DMS153 treated with DMSO at 0.1 percent for 48 hours (cell line): ENCODE results near the gene SCG2.

Source experiments
- DNase-seq: peaks from one replicate; lab custom pipeline; 2025; ENCODE audit not compliant: unreplicated experiment; lab: John Stamatoyannopoulos, UW

Gene SCG2, protein sequence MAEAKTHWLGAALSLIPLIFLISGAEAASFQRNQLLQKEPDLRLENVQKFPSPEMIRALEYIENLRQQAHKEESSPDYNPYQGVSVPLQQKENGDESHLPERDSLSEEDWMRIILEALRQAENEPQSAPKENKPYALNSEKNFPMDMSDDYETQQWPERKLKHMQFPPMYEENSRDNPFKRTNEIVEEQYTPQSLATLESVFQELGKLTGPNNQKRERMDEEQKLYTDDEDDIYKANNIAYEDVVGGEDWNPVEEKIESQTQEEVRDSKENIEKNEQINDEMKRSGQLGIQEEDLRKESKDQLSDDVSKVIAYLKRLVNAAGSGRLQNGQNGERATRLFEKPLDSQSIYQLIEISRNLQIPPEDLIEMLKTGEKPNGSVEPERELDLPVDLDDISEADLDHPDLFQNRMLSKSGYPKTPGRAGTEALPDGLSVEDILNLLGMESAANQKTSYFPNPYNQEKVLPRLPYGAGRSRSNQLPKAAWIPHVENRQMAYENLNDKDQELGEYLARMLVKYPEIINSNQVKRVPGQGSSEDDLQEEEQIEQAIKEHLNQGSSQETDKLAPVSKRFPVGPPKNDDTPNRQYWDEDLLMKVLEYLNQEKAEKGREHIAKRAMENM

DNA sequence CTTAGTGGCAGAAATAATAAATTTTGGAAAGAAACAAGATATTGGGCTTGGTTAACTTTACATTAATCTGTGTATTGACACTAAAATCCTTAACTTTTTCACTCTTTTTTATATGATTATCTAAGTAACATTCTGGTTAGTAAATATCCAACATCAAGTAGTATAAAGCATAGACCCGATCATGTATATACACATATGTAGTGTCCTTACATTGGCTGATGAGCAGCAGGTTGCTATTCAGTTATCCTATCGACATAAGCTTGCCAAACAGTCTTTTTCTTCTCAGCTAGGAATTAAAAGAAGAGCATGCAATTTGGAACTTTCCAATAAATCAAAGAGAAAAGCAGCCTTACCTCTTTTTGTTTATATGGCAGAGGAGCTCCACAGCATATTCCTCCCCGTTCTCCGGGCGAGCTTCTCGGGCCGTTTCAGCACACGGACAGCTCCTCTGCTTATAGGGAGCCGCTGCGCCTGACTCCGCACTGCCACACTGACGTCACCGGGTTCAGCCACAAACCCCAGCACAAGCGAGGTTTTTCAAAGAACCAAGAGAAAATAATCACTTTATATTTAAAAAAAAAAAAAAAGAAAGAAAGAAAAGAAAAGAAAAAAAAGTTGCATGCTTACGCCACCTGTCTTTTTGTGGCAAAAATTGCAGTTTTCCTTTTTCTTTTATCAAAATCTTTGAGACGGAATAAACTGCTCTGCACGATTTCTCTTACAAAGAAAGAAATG, at the start of gene SCG2:
Gene SCG2, minus strand, starts transcription at position 430 of the 735 bp plus-strand sequence. CDS start 3,079 bp downstream, outside the sequence.
- DNase-seq: peak; percentile 82

- no peak for DNase-seq
Measured at GRCh38 chr2:223649554-223650533, 47.7 kb upstream of the SCG2 start.

DNA sequence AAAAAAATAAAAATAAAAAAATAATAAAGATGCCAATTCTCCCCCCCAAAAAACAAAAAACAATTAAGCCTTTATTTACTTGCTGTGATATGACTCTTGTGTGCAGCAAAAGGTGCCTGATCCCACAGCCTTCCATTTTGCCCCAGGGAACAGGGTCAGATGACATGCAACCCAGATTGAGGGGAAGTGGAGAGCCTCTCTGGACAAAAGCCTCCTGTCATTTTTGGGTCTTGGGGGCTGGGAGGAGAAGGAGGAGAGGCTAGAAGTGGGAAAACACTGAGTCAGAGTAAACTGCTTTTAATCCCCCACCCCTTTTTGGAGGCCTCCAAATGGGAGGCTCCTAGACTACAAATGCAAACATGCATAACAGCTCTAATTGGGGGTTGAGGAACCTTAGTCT, 46.6 kb upstream of the SCG2 start:
- DNase-seq: no peak

DNA sequence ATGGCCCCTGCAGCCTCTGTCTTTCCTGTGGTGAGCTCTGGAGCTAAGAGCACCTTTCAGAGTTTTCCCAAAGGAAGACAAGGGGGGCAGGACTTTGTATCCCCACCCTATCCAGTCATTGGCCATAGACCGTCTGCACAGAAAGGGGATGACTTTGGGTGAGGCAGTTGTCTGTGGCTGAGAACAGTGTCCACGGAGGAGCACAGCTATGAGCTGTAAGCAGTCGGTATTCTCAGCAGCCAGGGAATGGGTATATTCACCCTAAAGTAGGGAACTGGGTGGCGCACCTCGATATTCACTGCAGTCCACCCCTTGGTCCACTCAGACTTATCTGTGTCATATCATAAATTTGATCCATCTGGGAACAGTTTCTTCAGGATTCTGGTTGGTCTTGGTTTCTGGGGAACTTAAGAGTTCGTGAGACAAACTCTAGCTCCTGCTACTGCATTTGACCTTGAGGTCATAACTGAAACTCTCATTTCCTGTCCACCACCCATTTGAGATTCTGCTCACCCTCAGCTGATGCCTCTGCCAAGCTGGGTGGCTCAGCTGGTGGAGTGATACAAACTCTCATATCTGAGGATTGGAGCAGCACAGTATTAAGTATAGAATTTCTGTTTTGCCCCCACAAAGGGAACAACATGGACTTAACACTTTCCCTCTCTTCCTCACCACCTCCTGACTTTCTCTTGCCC, 45.2 kb upstream of the SCG2 start:
- no peak for DNase-seq

DNA sequence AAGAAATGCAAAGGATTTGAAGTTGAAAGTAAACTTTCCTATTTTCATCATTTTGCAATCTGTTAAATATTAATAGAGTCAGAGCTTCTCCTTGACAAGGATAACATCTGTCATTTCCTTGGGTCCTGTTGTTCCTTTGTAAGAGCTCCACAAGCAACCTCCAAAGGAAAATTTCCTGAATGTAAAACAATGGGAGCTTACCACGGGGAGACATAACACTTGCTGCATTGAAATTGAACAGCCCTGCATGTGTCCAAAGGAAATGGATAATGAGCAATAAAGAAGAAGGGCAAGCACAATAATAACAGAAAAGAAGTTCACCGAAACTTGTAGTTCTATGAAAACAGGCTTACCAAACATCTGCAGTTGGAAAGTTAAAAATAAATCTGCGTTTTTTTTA, 42.0 kb upstream of the SCG2 start:
- no peak for DNase-seq

GRCh38 chr2:223643309-223643708, 41.1 kb upstream of the SCG2 start:
- no peak for DNase-seq

- DNase-seq: no peak
Measured at GRCh38 chr2:223642506-223642905, 40.3 kb upstream of the SCG2 start.

GRCh38 chr2:223641082-223641481, 38.9 kb upstream of the SCG2 start:
- DNase-seq: no peak

GRCh38 chr2:223635080-223635479, 32.9 kb upstream of the SCG2 start:
- no peak for DNase-seq

GRCh38 chr2:223634238-223634637, 32.1 kb upstream of the SCG2 start:
- no peak for DNase-seq

GRCh38 chr2:223633656-223634055, 31.5 kb upstream of the SCG2 start:
- DNase-seq: no peak

GRCh38 chr2:223632826-223633225, 30.7 kb upstream of the SCG2 start:
- no peak for DNase-seq

DNA sequence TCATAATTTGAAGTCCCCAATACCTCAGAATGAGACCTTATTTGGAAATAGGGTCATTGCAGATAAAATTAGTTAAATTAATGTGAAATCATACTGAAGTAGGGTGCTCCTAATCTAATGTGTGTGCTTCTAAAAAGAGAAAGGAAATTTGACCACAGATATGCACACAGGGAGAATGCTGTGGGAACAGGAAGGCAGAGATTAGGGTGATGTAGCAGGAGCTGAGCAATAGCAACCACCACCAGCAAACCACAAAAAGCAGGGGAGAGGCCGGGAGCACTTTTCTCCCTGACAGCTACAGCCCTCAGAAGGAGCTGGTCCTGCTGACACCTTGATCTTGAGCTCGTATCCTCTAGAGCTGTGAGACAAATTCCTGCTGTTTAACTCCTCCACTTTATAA, 24.6 kb upstream of the SCG2 start:
- no peak for DNase-seq

GRCh38 chr2:223625652-223626051, 23.5 kb upstream of the SCG2 start:
- DNase-seq: no peak

DNA sequence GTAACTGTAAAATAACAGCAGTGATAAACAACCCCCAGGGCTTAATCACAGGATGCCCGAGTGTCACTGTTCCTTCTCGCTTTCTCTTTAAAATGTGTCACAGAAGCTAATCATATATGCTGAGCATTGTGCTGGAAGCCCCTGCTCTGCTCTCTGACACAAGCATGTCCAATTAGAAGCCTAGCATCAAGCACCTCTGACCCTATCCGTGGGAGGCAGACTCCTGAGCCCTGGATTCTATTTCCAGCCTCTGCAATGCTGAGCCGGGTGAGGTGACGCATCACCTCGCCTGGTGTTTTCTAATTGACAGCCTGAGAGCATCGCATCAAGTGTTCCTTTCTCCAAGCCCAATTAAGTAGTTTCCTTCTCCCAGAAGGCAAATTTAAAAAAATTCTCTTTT, 19.7 kb upstream of the SCG2 start:
- no peak for DNase-seq

- no peak for DNase-seq
Measured at GRCh38 chr2:223619486-223620129, 17.4 kb upstream of the SCG2 start.

- DNase-seq: no peak
Measured at GRCh38 chr2:223618172-223619035, 16.2 kb upstream of the SCG2 start.

DNA sequence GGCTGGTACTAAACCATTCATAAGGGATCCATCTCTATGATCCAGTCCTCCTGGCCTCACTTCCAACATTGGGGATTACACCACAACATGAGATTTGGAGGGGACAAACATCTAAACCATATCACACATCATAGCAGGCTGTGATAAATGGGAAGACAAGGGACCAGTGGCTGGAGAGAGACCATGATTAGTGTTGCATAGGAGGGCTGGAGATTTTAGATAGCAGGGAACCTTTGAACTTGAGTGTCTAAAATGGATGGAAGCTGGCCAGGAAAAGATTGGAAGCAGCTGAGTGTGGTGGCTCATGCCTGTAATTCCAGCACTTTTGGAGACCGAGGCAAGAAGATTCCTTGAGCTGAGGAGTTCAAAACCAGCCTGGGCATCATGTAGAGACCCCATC, 12.4 kb upstream of the SCG2 start:
- no peak for DNase-seq
